ENCODE data around the gene CCDC191.

CCDC191 gene

DNA sequence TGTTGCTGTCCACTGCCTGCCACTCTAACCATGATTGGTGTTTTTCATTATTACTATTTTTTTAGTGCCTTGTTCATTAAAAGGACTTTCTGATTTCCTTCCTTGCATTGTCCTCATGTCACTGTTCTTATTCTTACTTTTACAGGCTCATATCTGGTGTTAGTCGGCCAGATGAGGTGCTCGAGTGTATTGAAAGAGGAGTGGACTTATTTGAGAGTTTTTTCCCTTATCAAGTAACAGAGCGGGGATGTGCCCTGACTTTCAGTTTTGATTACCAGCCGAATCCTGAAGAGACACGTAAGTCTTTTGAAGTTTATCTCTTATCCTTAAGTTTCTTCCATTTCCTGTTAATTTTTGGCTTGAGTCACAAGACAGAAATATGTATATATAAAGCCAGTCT lies 23.4 kb upstream of the CCDC191 start:
- no peaks in the 10 kb centered on the region for H3K27me3 Mint-ChIP-seq
- peaks cover 66% of the 10 kb centered on the region for H3K36me3 Mint-ChIP-seq
- no peaks in the 10 kb centered on the region for H3K4me1 Mint-ChIP-seq
- no peak overlapping the region for H3K4me3 Mint-ChIP-seq
- H3K27ac Mint-ChIP-seq: no peak overlapping the region
- ATAC-seq: no peak
- no peaks in the 10 kb centered on the region for H3K9me3 Mint-ChIP-seq

DNA sequence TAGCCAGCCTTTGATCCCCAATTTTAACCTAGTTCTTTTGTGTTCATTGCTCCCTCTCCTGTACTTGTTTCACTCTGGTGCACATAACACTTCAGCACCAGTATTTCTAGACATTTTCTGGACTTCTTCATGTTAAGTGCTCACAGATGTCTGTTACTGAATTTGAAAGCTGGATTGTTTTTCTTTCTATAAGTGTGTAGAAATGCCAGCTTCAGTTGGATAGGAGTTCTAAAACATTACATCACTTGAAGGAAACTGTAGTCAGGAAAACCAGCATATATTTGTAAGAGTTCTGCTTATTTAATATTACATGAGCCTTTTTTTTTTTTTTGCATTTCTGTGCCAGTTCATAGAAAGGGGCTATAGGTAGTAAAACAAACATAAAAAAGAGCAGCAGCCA lies 21.8 kb upstream of the CCDC191 start:
- Mint-ChIP-seq H3K4me1 (no peaks in the 10 kb centered on the region), H3K27ac (no peak overlapping the region), H3K4me3 (no peak overlapping the region), H3K36me3 (peaks cover 66% of the 10 kb centered on the region), H3K27me3 (no peaks in the 10 kb centered on the region), H3K9me3 (no peaks in the 10 kb centered on the region)
- no peak for ATAC-seq

DNA sequence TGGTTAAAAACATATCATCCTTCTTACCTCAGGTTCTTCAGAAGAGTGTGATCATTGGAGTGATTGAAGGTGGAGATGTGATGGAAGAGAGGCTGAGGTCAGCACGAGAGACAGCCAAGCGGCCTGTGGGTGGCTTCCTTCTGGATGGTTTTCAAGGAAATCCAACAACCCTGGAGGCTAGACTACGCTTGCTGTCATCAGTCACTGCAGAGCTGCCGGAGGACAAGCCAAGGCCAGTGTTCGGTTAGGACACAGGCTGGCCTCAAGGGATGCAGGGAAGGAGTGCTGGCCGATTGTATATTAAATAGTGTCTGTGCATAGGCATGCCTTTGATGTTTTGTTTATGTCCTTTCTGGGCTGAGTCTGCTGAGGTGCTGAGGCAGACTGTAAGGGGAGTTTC lies 20.4 kb upstream of the CCDC191 start:
- no peak overlapping the region for H3K27ac Mint-ChIP-seq
- peaks cover 70% of the 10 kb centered on the region for H3K36me3 Mint-ChIP-seq
- H3K4me1 Mint-ChIP-seq: no peaks in the 10 kb centered on the region
- ATAC-seq: no peak
- no peaks in the 10 kb centered on the region for H3K27me3 Mint-ChIP-seq
- H3K9me3 Mint-ChIP-seq: no peaks in the 10 kb centered on the region
- H3K4me3 Mint-ChIP-seq: no peak overlapping the region

DNA sequence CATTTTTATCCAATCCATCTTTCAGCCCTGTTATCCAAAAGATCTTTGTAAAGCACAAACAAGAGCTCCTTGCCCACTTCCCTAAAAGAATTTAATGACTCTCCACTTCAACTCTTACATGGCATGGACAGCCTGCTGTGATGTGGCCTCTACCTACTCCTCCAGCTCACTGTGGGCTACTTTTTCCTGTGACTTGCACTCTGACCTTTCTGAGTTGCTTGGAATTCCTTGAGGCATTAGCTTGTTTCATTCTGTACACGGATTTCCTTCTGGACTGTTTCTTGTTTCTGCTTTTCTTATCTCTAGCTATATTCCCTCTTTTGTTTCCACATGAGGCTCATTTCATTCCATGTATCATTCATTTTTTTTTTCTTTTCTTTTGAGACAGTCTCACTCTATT lies 15.5 kb upstream of the CCDC191 start:
- no peak for ATAC-seq
- H3K36me3 Mint-ChIP-seq: peaks cover 77% of the 10 kb centered on the region

DNA sequence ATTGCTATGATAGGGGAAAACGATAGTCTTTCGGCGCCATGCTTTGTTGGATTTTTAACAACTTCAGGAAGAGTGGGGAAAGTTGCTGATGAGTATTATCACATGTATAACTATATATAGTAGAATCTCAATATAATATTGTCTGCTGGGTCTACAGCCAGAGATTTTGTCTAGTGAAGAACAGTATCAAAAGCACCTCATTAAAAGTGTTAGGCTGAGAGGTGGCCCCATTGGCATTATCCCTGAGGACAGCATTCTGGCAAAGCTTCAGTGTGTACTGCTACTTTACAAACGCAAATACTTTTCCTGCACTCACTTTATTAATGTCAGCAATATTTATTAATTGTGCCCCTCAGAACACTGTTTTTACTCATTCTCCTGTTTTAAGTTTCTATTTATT lies 12.0 kb upstream of the CCDC191 start:
- Mint-ChIP-seq H3K36me3 (peaks cover 69% of the 10 kb centered on the region), H3K9me3 (no peaks in the 10 kb centered on the region), H3K27ac (no peak overlapping the region), H3K4me1 (peaks cover 15% of the 10 kb centered on the region), H3K4me3 (no peak overlapping the region), H3K27me3 (no peaks in the 10 kb centered on the region)
- no peak for ATAC-seq

More for the DNA sequence above, 15.5 kb upstream of the CCDC191 start:
- H3K27ac Mint-ChIP-seq: no peak overlapping the region
- H3K4me3 Mint-ChIP-seq: no peak overlapping the region
- H3K4me1 Mint-ChIP-seq: no peaks in the 10 kb centered on the region
- no peaks in the 10 kb centered on the region for H3K9me3 Mint-ChIP-seq
- H3K27me3 Mint-ChIP-seq: no peaks in the 10 kb centered on the region

DNA sequence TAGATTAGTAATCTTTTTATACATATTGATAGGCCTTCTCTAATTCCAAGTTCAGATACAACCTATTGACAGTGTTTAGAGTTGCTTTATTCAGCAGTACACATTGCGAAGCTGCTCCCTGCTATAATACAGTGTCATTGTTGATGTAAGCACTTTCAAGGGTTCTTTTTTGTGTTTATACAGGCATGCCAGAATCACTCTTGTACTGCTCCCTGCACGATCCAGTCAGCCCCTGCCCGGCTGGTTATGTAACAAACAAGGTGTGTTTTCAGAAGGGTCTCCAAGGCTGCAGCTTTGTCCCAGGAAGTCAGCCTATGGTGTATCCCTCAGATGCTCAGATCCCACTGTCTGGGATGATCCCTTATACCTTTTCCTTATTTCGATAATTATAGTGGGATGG lies 11.5 kb upstream of the CCDC191 start:
- H3K4me1 Mint-ChIP-seq: peaks cover 15% of the 10 kb centered on the region
- no peak overlapping the region for H3K4me3 Mint-ChIP-seq
- no peaks in the 10 kb centered on the region for H3K9me3 Mint-ChIP-seq
- H3K36me3 Mint-ChIP-seq: peaks cover 63% of the 10 kb centered on the region
- ATAC-seq: no peak
- no peaks in the 10 kb centered on the region for H3K27me3 Mint-ChIP-seq
- H3K27ac Mint-ChIP-seq: no peak overlapping the region

DNA sequence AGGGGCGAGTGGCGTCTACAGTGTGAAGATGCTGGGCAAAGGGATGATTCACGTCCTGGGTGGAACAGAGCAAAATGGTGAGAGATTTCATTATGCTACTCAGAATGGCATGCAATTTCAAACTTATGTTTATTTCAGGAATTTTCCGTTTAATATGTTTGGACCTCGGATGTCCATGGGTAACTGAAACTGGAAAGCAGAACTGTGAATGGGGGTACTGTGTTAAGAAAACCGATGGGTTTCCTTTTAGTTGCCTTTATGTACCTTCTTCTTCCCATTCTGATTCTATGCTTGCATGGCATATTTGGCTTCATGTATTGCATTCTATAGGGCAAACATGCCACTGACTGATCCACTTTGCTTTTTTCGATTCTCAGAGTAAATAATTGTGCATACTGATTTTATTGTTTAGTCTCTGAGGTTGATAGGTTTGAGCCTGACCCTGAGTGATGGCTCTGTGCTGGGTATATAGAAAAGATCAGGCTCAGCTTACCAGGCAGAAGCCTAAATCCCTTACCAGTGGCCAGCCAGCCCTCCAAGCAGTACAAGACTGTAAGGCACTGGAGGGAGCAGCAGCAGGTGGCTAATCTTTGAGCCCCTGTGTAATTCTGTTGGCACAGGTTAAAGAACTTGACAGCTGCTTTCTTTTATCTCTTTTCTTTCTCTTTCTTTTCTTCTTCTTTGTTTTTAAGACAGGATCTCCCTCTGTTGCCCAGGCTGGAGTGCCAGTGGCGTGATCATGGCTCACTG lies 4.8 kb upstream of the CCDC191 start:
- no peak for ATAC-seq
- no peak overlapping the region for H3K4me3 Mint-ChIP-seq
- peaks cover 38% of the 10 kb centered on the region for H3K36me3 Mint-ChIP-seq
- no peaks in the 10 kb centered on the region for H3K27me3 Mint-ChIP-seq
- H3K9me3 Mint-ChIP-seq: no peaks in the 10 kb centered on the region
- peaks cover 63% of the 10 kb centered on the region for H3K4me1 Mint-ChIP-seq
- H3K27ac Mint-ChIP-seq: peak overlapping the region; percentile 43

DNA sequence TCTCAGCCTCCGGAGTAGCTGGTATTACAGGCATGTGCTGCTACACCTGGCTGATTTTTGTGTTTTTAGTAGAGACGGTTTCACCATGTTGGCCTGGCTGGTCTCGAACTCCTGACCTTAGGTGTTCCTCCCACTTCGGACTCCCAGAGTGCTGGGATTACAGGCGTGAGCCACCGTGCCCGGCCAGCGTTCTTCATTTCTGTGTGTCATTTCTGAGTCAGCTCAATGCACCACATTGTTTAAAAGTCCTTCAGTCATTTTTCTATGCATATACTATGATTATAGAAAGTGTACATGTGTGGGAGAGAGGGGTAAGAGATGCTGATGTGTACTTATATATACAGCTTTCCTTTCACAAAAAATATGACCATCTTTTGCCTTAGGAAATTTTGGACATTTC lies 2.3 kb upstream of the CCDC191 start:
- H3K4me1 Mint-ChIP-seq: peaks cover 63% of the 10 kb centered on the region
- peaks cover 26% of the 10 kb centered on the region for H3K36me3 Mint-ChIP-seq
- no peak for ATAC-seq
- peak overlapping the region; percentile 93 for H3K4me3 Mint-ChIP-seq
- no peaks in the 10 kb centered on the region for H3K27me3 Mint-ChIP-seq
- peak overlapping the region; percentile 22 for H3K27ac Mint-ChIP-seq
- no peaks in the 10 kb centered on the region for H3K9me3 Mint-ChIP-seq

DNA sequence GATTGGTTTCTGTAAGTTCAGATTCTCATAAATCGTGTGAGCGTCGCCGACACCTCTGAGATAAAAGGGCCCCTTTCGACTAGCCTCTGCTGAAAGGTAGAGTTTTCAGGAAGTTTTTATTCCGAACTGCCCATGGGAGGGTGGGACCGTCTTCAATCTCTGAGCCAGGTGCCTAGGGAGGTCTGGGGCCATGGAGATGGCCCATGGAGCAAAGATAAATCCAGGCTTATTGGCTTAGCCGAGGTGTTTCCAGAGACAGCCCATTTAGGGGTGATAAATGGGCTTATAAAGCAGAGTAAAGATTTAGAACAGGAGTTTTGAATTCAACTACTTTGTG lies 653 bp upstream of the CCDC191 start:
- Mint-ChIP-seq H3K27ac (peak overlapping the region; percentile 93), H3K36me3 (peaks cover 26% of the 10 kb centered on the region), H3K27me3 (no peaks in the 10 kb centered on the region), H3K4me1 (peaks cover 58% of the 10 kb centered on the region), H3K4me3 (peak overlapping the region; percentile 93), H3K9me3 (no peaks in the 10 kb centered on the region)
- ATAC-seq: peak; percentile 1

DNA sequence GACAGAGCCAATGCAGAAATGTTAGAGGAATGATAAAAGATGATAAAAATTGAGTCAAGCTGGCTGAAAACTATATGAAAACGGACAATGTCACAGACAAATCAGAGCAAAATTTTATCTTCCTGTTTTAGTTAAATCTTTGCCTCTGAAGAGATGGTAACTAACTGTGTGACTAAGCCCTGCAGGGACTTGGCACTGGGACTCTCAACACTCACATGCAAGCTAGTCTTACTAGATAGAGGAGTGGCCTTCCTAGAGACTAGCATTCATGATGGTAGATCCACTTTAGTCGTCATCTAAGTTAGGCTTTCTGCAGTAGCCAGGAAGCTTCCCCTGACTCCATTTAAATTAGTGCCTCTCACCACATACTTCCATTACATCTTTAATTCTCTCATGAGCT lies 4.1 kb downstream of the CCDC191 start:
- Mint-ChIP-seq H3K27me3 (no peaks in the 10 kb centered on the region), H3K9me3 (no peaks in the 10 kb centered on the region), H3K4me1 (peaks cover 10% of the 10 kb centered on the region), H3K27ac (no peak overlapping the region), H3K36me3 (peaks cover 6% of the 10 kb centered on the region), H3K4me3 (no peak overlapping the region)
- ATAC-seq: no peak

DNA sequence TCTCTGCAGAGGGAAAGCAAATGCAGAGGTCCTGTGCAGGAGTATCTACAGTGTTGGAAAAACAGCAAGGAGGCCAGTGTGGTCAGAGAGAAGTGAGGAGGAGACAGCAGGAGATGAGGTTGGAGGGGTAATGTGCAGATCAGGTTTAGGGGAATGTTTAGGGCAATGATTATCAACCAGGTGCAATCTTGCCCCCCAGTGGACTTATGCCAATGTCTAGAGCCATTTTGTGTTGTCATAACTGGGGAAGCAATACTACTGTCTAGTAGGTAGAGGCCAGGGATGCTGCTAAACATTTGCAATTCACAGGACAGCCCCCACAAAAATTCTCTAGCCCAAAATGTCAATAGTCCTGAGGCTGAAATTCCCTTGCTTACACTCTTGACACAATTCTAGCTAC lies 13.1 kb downstream of the CCDC191 start:
- peak overlapping the region; percentile 6 for H3K27ac Mint-ChIP-seq
- no peaks in the 10 kb centered on the region for H3K27me3 Mint-ChIP-seq
- ATAC-seq: peak; percentile 56
- peaks cover 12% of the 10 kb centered on the region for H3K36me3 Mint-ChIP-seq
- H3K4me1 Mint-ChIP-seq: peaks cover 8% of the 10 kb centered on the region
- H3K9me3 Mint-ChIP-seq: no peaks in the 10 kb centered on the region
- no peak overlapping the region for H3K4me3 Mint-ChIP-seq

DNA sequence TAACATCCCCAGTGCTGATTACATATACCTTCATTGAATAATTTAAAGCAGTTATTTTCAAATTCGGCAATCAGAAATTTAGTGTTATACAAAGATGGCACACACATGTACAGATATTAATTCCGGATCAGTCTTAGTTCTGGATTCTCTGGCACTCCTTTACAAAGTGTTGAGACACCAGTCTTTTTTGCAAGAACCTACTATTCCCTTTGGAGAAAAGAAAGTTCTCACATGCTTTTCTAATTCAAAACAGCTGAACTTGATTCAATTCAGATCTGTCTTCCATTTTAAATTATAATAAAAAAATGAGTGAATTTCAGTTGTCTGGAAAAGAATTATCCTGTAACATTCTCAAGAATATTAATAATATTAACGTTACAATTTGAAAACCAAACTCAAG lies 20.4 kb downstream of the CCDC191 start:
- no peak for ATAC-seq
- no peak overlapping the region for H3K27ac Mint-ChIP-seq

DNA sequence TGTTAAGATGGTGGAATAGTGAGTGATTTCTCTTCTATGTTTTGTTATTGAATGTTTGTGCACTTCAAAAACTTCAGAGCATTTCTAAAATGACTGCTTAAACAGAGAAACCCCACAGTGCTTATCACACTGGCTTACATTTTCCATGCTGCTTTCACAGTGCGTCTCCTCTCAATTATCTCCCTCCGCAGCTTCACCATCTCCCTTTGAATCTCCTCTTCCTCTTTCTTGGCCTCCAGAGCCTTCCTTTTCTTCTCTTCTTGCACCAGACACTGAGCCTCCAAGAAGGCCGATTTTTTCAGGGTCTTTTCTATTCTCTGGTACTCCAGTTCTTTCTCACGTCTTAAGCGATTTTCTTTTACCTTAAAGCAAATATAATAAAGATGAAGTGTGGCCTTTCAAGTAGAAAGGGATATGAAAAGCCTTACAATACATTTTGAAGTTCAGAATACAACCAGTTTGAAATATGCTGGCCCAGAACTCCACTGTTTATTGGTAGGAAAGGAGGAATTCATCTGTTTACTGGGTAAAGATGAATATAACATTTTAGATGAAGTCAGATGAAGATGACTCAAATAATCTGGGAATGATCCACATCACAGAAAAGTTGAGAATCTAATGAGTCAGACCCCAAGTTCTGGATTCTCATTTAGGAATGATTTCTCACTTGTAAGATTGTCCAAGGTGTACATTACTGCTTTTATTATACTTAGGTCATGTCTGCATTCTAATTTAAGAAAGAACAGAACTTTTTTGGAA lies 21.4 kb downstream of the CCDC191 start:
- Mint-ChIP-seq H3K4me1 (no peaks in the 10 kb centered on the region), H3K27ac (no peak overlapping the region), H3K9me3 (no peaks in the 10 kb centered on the region), H3K36me3 (peaks cover 45% of the 10 kb centered on the region), H3K4me3 (no peak overlapping the region), H3K27me3 (no peaks in the 10 kb centered on the region)
- ATAC-seq: no peak

More for the DNA sequence above, 20.4 kb downstream of the CCDC191 start:
- Mint-ChIP-seq H3K4me1 (no peaks in the 10 kb centered on the region), H3K27me3 (no peaks in the 10 kb centered on the region), H3K9me3 (no peaks in the 10 kb centered on the region), H3K4me3 (no peak overlapping the region), H3K36me3 (peaks cover 39% of the 10 kb centered on the region)

DNA sequence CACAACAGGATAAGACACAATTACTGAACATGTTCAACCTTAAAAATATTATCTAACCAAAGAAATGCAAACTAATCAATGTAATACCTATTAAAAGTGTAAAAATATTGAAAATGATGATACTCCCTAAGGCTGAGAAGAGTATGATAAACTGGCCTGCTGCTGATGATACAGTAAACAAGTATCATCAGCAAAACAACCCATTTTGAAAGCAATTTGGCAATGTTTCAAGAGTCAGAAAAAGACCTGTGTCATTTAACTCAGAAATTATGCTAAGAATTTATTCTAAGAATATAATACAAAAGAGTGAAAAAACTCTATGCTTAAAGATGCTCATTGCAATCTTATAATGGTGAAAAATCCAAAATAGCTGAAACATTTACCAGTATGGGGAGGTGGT lies 22.1 kb downstream of the CCDC191 start:
- Mint-ChIP-seq H3K9me3 (no peaks in the 10 kb centered on the region), H3K27me3 (no peaks in the 10 kb centered on the region), H3K4me1 (no peaks in the 10 kb centered on the region), H3K4me3 (no peak overlapping the region), H3K27ac (no peak overlapping the region), H3K36me3 (peaks cover 47% of the 10 kb centered on the region)
- no peak for ATAC-seq

DNA sequence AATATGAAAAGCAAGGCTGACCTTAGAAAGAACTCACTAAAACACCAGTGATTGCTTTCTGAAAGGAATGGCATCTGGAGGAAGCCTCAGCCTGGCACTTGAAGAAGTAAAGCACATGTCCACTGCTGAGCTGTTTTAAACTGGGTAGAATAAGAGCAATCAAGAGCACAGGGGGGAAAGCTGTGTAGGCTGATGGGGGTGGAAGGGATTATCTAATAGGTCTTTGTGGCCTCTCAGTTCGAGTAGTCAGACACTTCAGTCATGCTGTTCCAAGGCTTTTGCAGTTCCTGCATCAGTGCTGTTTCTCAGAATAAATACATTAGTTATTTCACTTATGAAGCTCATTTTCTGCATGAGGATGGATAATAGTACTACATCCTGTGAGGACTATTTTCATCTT lies 22.6 kb downstream of the CCDC191 start:
- Mint-ChIP-seq H3K27me3 (no peaks in the 10 kb centered on the region), H3K4me3 (no peak overlapping the region), H3K36me3 (peaks cover 44% of the 10 kb centered on the region)

DNA sequence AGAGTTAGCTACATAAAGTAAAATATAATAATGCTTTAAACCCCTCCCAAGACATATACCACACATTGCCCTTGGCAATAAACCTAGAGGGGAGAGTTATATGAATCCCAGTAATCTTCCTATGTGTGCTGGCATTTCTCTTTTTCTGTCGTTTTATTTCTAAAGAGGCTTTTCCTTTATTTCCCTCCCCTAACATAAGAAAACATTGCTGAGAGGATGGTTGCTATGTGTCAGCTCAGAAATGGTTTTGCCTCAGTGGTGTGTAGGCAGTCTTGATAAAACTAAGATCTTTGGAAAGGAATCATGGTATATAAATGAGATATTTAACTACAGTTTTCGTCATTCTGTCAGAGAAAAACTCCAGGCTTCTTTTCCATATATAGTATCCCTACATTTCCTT lies 30.0 kb downstream of the CCDC191 start:
- no peak overlapping the region for H3K4me3 Mint-ChIP-seq
- H3K36me3 Mint-ChIP-seq: peaks cover 19% of the 10 kb centered on the region
- peaks cover 6% of the 10 kb centered on the region for H3K4me1 Mint-ChIP-seq
- no peak overlapping the region for H3K27ac Mint-ChIP-seq
- H3K9me3 Mint-ChIP-seq: no peaks in the 10 kb centered on the region
- no peak for ATAC-seq
- H3K27me3 Mint-ChIP-seq: no peaks in the 10 kb centered on the region

More for the DNA sequence above, 22.6 kb downstream of the CCDC191 start:
- ATAC-seq: no peak
- no peaks in the 10 kb centered on the region for H3K9me3 Mint-ChIP-seq
- no peaks in the 10 kb centered on the region for H3K4me1 Mint-ChIP-seq
- no peak overlapping the region for H3K27ac Mint-ChIP-seq

Data from stimulated activated memory B cell treated with anti-CD40 and anti-IgM and Interleukin-4, amounts not matched to agents 10 μg/mL and 1 μg/mL and 100 μg/mL, for 72 hours (primary cell).